PC-3 (cell line): ENCODE data around the gene MLYCD. TPM values are rescaled to one million over a fixed set of nuclear protein-coding genes. Genes with fewer than 3 reads are reported as not detected.

ENCODE experiments used
- ATAC-seq: fragments of 200-7000 bp; cut with Tn5 transposase; 2 replicates; pipeline ENCODE4 v1.9.1; 2020; ENCODE audit warnings: mild to moderate bottlenecking, moderate library complexity
- BruUV-seq: library from RNA; stranded (reverse); fragments of 400-500 nt; replicated peaks from 2 replicates; lab custom pipeline; 2021; lab: Mats Ljungman, UMichigan
- CTCF ChIA-PET: fragments of 300-600 bp; sonication (Branson Sonifier 250); formaldehyde crosslinking; loops from one replicate; lab custom pipeline; 2022; ENCODE audit warnings: antibody characterized with exemption; lab: Charles Lee
- POLR2A ChIA-PET: fragments of 300-600 bp; sonication (Branson Sonifier 250); formaldehyde crosslinking; loops from one replicate; lab custom pipeline; 2022; ENCODE audit warnings: antibody characterized with exemption; ENCODE audit not compliant: unreplicated experiment; lab: Charles Lee
- DNase-seq: peaks from one replicate; pipeline ENCODE4 v3.0.0-alpha.2; 2015
- H2AFZ ChIP-seq: fragments of 300-600 bp; sonication (generic); 2 replicates; pipeline ENCODE4 v1.6.0; 2016; ENCODE audit warnings: antibody characterized with exemption, low read length
- H3F3A ChIP-seq: fragments of 300-600 bp; sonication (generic); one replicate; pipeline ENCODE4 v1.6.0; 2017; ENCODE audit warnings: antibody characterized with exemption, low read length, control low read depth, mild to moderate bottlenecking; ENCODE audit not compliant: unreplicated experiment
- H3K27ac ChIP-seq: fragments of 300-600 bp; sonication (generic); 2 replicates; pipeline ENCODE4 v1.5.1; 2016; ENCODE audit warnings: mild to moderate bottlenecking, low read length
- H3K27me3 ChIP-seq: fragments of 300-600 bp; sonication (generic); 2 replicates; pipeline ENCODE4 v1.6.1; 2016; ENCODE audit warnings: low read length, mixed read lengths
- H3K36me3 ChIP-seq: fragments of 300-600 bp; sonication (generic); 2 replicates; pipeline ENCODE4 v1.6.1; 2016; ENCODE audit warnings: low read depth, mixed run types, low read length, mixed read lengths
- H3K4me1 ChIP-seq: fragments of 300-600 bp; sonication (generic); 2 replicates; pipeline ENCODE4 v1.5.1; 2016; ENCODE audit warnings: low read length; ENCODE audit not compliant: insufficient read depth
- H3K4me2 ChIP-seq: fragments of 300-600 bp; sonication (generic); 2 replicates; pipeline ENCODE4 v1.6.0; 2016; ENCODE audit warnings: low read length
- H3K4me3 ChIP-seq: fragments of 300-600 bp; sonication (generic); 2 replicates; pipeline ENCODE4 v1.5.1; 2016; ENCODE audit warnings: mild to moderate bottlenecking, low read length, mixed read lengths
- H3K79me2 ChIP-seq: fragments of 300-600 bp; sonication (generic); 2 replicates; pipeline ENCODE4 v1.6.1; 2017; ENCODE audit warnings: low read length, mixed read lengths
- H3K9ac ChIP-seq: fragments of 300-600 bp; sonication (generic); 2 replicates; pipeline ENCODE4 v1.6.0; 2016; ENCODE audit warnings: mild to moderate bottlenecking, low read length
- H3K9me2 ChIP-seq: fragments of 300-600 bp; sonication (generic); replicated peaks from 2 replicates; pipeline ENCODE4 v1.6.1; 2016; ENCODE audit warnings: mixed run types, low read length, mixed read lengths
- H3K9me3 ChIP-seq: fragments of 300-600 bp; sonication (generic); 2 replicates; pipeline ENCODE4 v1.6.1; 2016; ENCODE audit warnings: low read length, mixed read lengths
- H4K20me1 ChIP-seq: fragments of 300-600 bp; sonication (generic); 2 replicates; pipeline ENCODE4 v1.6.1; 2016; ENCODE audit warnings: low read length, mixed read lengths
- CTCF ChIP-seq: fragments of 300-600 bp; sonication (generic); conservative IDR thresholded peaks from 2 replicates; pipeline ENCODE4 v1.5.1; 2017; ENCODE audit warnings: antibody characterized with exemption, low read depth, mild to moderate bottlenecking, low read length
- EZH2 ChIP-seq: fragments of 300-600 bp; sonication (generic); IDR thresholded peaks from one replicate; pipeline ENCODE4 v1.6.1; 2017; ENCODE audit warnings: antibody characterized with exemption, mild to moderate bottlenecking, low read length; ENCODE audit not compliant: unreplicated experiment
- EZH2phosphoT487 ChIP-seq: fragments of 300-600 bp; sonication (generic); IDR thresholded peaks from 2 replicates; pipeline ENCODE4 v1.6.1; 2018; ENCODE audit warnings: mild to moderate bottlenecking, antibody characterized with exemption, low read length, borderline replicate concordance
- intact Hi-C: fragments of 100-400 bp; cut with micrococcal nuclease; formaldehyde crosslinking; loops from 2 replicates; pipeline ENCODE4 v1.9.0; 2023
- total RNA-seq: library from RNA; depleted of rRNA; stranded (reverse); fragments of >200 nt; gene quantifications from 2 replicates; pipeline ENCODE4 v1.2.3, GENCODE V29; 2014

Gene MLYCD
- total RNA-seq, 1 experiment from 2014 or later, result 0.95 TPM

- CTCF ChIA-PET, result interaction anchor here (0.8 to 1.8 kb wide), 3 partner anchors 27 to 60 kb away, joined by 3 to 7 read pairs (median 7); no protein-coding TSS in a partner anchor
- H3K4me1 ChIP-seq, result peaks cover 15% of the 10 kb centered on the region
- no peaks in the 10 kb centered on the region for H3K36me3 ChIP-seq
- no peaks in the 10 kb centered on the region for H3K9me2 ChIP-seq
- peak overlapping the region; percentile 79 for H3K4me3 ChIP-seq
- no peaks in the 10 kb centered on the region for H3K9me3 ChIP-seq
- no peaks in the 10 kb centered on the region for H3F3A ChIP-seq
- H3K27me3 ChIP-seq, result no peaks in the 10 kb centered on the region
- DNase-seq, result peak; percentile 58
- peak; percentile 57 for ATAC-seq
- BruUV-seq, result TSS peak; percentile 49
- no peak for TF ChIP-seq EZH2phosphoT487
- no peak for TF ChIP-seq EZH2
- TF ChIP-seq CTCF, result peak; percentile 65
- H3K9ac ChIP-seq, result peak overlapping the region; percentile 75
- POLR2A ChIA-PET, result no interaction called here
- peaks cover 18% of the 10 kb centered on the region for H3K79me2 ChIP-seq
- H3K4me2 ChIP-seq, result peak overlapping the region; percentile 99
- H2AFZ ChIP-seq, result peak overlapping the region; percentile 88
- intact Hi-C loops, result loop anchor here (1.0 kb wide), 1 partner anchor 28 kb away; no protein-coding TSS in a partner anchor
- no peaks in the 10 kb centered on the region for H4K20me1 ChIP-seq
- H3K27ac ChIP-seq, result peak overlapping the region; percentile 72
Observed at GRCh38 chr16:83953796-83954576, 55.1 kb downstream of the MLYCD start.

GRCh38 chr16:83954577-83955016 lies 55.7 kb downstream of the MLYCD start:
- H3K79me2 ChIP-seq, result peaks cover 18% of the 10 kb centered on the region
- no peaks in the 10 kb centered on the region for H3F3A ChIP-seq
- CTCF ChIA-PET, result interaction anchor here (1.8 kb wide), 1 partner anchor 60 kb away, joined by 7 read pairs; no protein-coding TSS in a partner anchor
- POLR2A ChIA-PET, result no interaction called here
- no peaks in the 10 kb centered on the region for H4K20me1 ChIP-seq
- no TSS peak for BruUV-seq
- H3K4me2 ChIP-seq, result peak overlapping the region; percentile 99
- peak; percentile 53 for DNase-seq
- intact Hi-C loops, result loop anchor here (5.0 kb wide), 2 partner anchors 108 to 223 kb away; no protein-coding TSS in a partner anchor
- no peaks in the 10 kb centered on the region; the same call in 1 of the 2 replicates for H3K36me3 ChIP-seq
- peak; percentile 13 for ATAC-seq
- H2AFZ ChIP-seq, result no peak overlapping the region
- H3K9ac ChIP-seq, result no peak overlapping the region
- no peak overlapping the region for H3K27ac ChIP-seq
- H3K9me2 ChIP-seq, result no peaks in the 10 kb centered on the region
- peak overlapping the region; percentile 79 for H3K4me3 ChIP-seq
- TF ChIP-seq EZH2phosphoT487, result no peak
- no peak for TF ChIP-seq EZH2
- TF ChIP-seq CTCF, result no peak
- H3K27me3 ChIP-seq, result no peaks in the 10 kb centered on the region
- H3K9me3 ChIP-seq, result no peaks in the 10 kb centered on the region
- H3K4me1 ChIP-seq, result peaks cover 15% of the 10 kb centered on the region
